HepG2 (cell line): Measurements from ENCODE around the gene CSNK2B. TPM values are rescaled to one million over a fixed set of nuclear protein-coding genes. Genes with fewer than 3 reads are reported as not detected.
A peak's percentile ranks its signal among the peaks of the same experiment; 100 is the strongest.

Experiments used
- ERF ChIP-seq: IDR thresholded peaks from 2 replicates; pipeline ENCODE4 v1.6.1; 2018; ENCODE audit warnings: missing biosample characterization, missing genetic modification reagents
- GABPB1 ChIP-seq: IDR thresholded peaks from 2 replicates; pipeline ENCODE4 v1.6.1; 2016; ENCODE audit warnings: mild to moderate bottlenecking, missing genetic modification reagents, moderate library complexity, missing compliant biosample characterization
- GLI4 ChIP-seq: sonication (generic); formaldehyde crosslinking; IDR thresholded peaks from 2 replicates; pipeline ENCODE4 v1.5.1; 2020; ENCODE audit warnings: missing genetic modification reagents, mild to moderate bottlenecking, moderate library complexity, borderline replicate concordance
- GLMP ChIP-seq: sonication (generic); formaldehyde crosslinking; IDR thresholded peaks from 2 replicates; pipeline ENCODE4 v1.9.0; 2021; ENCODE audit warnings: missing genetic modification reagents, mild to moderate bottlenecking, borderline replicate concordance
- NONO ChIP-seq, 2 experiments: fragments of 450-650 bp in 1 of 2; sonication (generic) in 1 of 2; formaldehyde crosslinking in 1 of 2; IDR thresholded peaks in 1 of 2; conservative IDR thresholded peaks in 1 of 2; 2 replicates each; pipeline versions ENCODE4 v1.6.1 to v1.8.0; 2017 to 2022; ENCODE audit warnings: mild to moderate bottlenecking in 1 of 2, missing genetic modification reagents in 1 of 2, moderate library complexity in 1 of 2
- ZBTB39 ChIP-seq: sonication (generic); formaldehyde crosslinking; IDR thresholded peaks from 2 replicates; pipeline ENCODE4 v1.5.0; 2020; ENCODE audit warnings: missing genetic modification reagents
- ZFAT ChIP-seq: sonication (generic); formaldehyde crosslinking; conservative IDR thresholded peaks from 2 replicates; pipeline ENCODE4 v1.8.1; 2023; ENCODE audit warnings: missing genetic modification reagents, inconsistent platforms
- ZNF17 ChIP-seq: sonication (generic); formaldehyde crosslinking; IDR thresholded peaks from 2 replicates; pipeline ENCODE4 v1.5.0; 2020; ENCODE audit warnings: mild to moderate bottlenecking, missing genetic modification reagents
- ZNF318 ChIP-seq: sonication (generic); formaldehyde crosslinking; IDR thresholded peaks from 2 replicates; pipeline ENCODE4 v1.4.0; 2020; ENCODE audit warnings: mild to moderate bottlenecking, missing genetic modification reagents
- ZSCAN20 ChIP-seq: sonication (generic); formaldehyde crosslinking; IDR thresholded peaks from 2 replicates; pipeline ENCODE4 v1.4.0; 2020; ENCODE audit warnings: missing genetic modification reagents, mild to moderate bottlenecking, borderline replicate concordance
- polyA plus RNA-seq, 8 experiments: library from polyadenylated mRNA; depleted of rRNA in 3 of 8; stranded (reverse) in 7 of 8; unstranded in 1 of 8; fragments of >200 nt; fragmentation: Illumina TruSeq in 4 of 8; extraction: Trizol in 4 of 8; gene quantifications; 2 replicates each; pipeline versions ENCODE4 v1.2.1 to v1.2.3, GENCODE V29; 2011 to 2016; ENCODE audit warnings: low read depth in 4 of 8, missing spikeins in 1 of 8, mixed read lengths in 1 of 8; ENCODE audit not compliant: insufficient read depth in 1 of 8
- total RNA-seq, 5 experiments: library from RNA; depleted of rRNA; stranded (reverse); fragments of >200 nt; fragmentation: Illumina TruSeq; extraction: Trizol; gene quantifications; 2 replicates each; pipeline ENCODE4 v1.2.3, GENCODE V29; 2016; ENCODE audit warnings: low read depth in 1 of 5
- TF ChIP-seq, protein P1 (sequence below): IDR thresholded peaks from 2 replicates; pipeline ENCODE4 v1.6.1; 2016; ENCODE audit warnings: mild to moderate bottlenecking, missing biosample characterization, missing genetic modification reagents
- TF ChIP-seq, protein P2 (sequence below): sonication (generic); formaldehyde crosslinking; IDR thresholded peaks from 2 replicates; pipeline ENCODE4 v1.4.0; 2020; ENCODE audit warnings: missing genetic modification reagents

CSNK2B gene
- total and polyA plus RNA-seq, 2 of the 13 experiments (the other 11 are each of a cell fraction or from before 2014, with no cell fraction given): 111 to 296 TPM

GRCh38 chr6:31660381-31661261, 5.3 kb upstream of the CSNK2B start, which contains the start of gene C6orf47 (continued):
- TF ChIP-seq ERF (CRISPR knock-in tag) (peak; percentile 97), ZNF17 (no peak), ZBTB39 (CRISPR knock-in tag) (0 out of 2 replicates have a peak, but pooled peaks have one; percentile 56), ZFAT (no peak), GLI4 (CRISPR knock-in tag) (no peak), NONO (IDR thresholded peaks at IDR 0.05) (no peak), NONO (CRISPR knock-in tag; conservative IDR thresholded peaks at IDR 0.05) (peak; percentile 89), GABPB1 (CRISPR knock-in tag) (peak; percentile 90), GLMP (CRISPR knock-in tag) (no peak), ZNF318 (no peak; the same call in 1 of the 2 replicates), ZSCAN20 (CRISPR knock-in tag) (peak; percentile 95)
- TF ChIP-seq, protein P1, sequence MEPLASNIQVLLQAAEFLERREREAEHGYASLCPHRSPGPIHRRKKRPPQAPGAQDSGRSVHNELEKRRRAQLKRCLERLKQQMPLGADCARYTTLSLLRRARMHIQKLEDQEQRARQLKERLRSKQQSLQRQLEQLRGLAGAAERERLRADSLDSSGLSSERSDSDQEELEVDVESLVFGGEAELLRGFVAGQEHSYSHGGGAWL (CRISPR knock-in tag): peak; percentile 84
- TF ChIP-seq, protein P2, sequence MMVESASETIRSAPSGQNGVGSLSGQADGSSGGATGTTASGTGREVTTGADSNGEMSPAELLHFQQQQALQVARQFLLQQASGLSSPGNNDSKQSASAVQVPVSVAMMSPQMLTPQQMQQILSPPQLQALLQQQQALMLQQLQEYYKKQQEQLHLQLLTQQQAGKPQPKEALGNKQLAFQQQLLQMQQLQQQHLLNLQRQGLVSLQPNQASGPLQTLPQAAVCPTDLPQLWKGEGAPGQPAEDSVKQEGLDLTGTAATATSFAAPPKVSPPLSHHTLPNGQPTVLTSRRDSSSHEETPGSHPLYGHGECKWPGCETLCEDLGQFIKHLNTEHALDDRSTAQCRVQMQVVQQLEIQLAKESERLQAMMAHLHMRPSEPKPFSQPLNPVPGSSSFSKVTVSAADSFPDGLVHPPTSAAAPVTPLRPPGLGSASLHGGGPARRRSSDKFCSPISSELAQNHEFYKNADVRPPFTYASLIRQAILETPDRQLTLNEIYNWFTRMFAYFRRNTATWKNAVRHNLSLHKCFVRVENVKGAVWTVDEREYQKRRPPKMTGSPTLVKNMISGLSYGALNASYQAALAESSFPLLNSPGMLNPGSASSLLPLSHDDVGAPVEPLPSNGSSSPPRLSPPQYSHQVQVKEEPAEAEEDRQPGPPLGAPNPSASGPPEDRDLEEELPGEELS (CRISPR knock-in tag): peak; percentile 51; the same call in 1 of the 2 replicates
